Adrenal gland (tissue), 12 donors: Measurements from ENCODE around the gene RILP. TPM values are rescaled to one million over a fixed set of nuclear protein-coding genes. Genes with fewer than 3 reads are reported as not detected.

Source experiments
- DNase-seq, 7 donors: peaks; one replicate each; pipeline ENCODE4 v3.0.0-alpha.2; 2019 to 2020
- H3K27ac ChIP-seq, 5 donors: fragments of 200-600 bp; sonication (generic) in 4 of 5; 1 replicate in 3 of 5; 2 replicates in 2 of 5; pipeline versions ENCODE4 v1.5.1 to v1.8.0; 2016 to 2020; ENCODE audit warnings: mild to moderate bottlenecking in 1 of 5
- H3K27me3 ChIP-seq: fragments of 200-600 bp; 2 replicates; pipeline ENCODE4 v1.8.0; 2021
- H3K36me3 ChIP-seq, 2 donors: fragments of 200-600 bp; replicated peaks in 1 of 2; 1 replicate in 1 of 2; 2 replicates in 1 of 2; pipeline versions ENCODE4 v1.5.1 to v1.8.0; 2018 to 2022
- H3K4me1 ChIP-seq, 2 donors: fragments of 200-600 bp; replicated peaks in 1 of 2; 1 replicate in 1 of 2; 2 replicates in 1 of 2; pipeline versions ENCODE4 v1.5.1 to v1.8.0; 2018 to 2021
- H3K4me3 ChIP-seq, 4 donors: fragments of 200-600 bp; sonication (generic) in 3 of 4; one replicate each; pipeline ENCODE4 v1.5.1; 2016 to 2018
- H3K9me3 ChIP-seq, 3 donors: fragments of 200-600 bp; sonication (generic) in 1 of 3; replicated peaks in 1 of 3; 1 replicate in 2 of 3; 2 replicates in 1 of 3; pipeline versions ENCODE4 v1.5.1 to v1.8.0; 2016 to 2021
- CTCF ChIP-seq, 6 experiments: fragments of 450-650 bp in 4 of 6; fragments of 200-600 bp in 2 of 6; sonication (generic) in 1 of 6; IDR thresholded peaks; 1 replicate in 5 of 6; 2 replicates in 1 of 6; pipeline versions ENCODE4 v1.5.1 to v1.8.0; 2016 to 2021; ENCODE audit warnings: antibody characterized with exemption in 6 of 6, mild to moderate bottlenecking in 2 of 6, moderate library complexity in 1 of 6
- POLR2A ChIP-seq, 2 donors: fragments of 450-650 bp; IDR thresholded peaks; one replicate each; pipeline ENCODE4 v1.6.1; 2017; ENCODE audit warnings: antibody characterized with exemption in 2 of 2, mild to moderate bottlenecking in 2 of 2, moderate library complexity in 1 of 2
- WGBS, 4 donors: extraction: QIAGEN DNeasy Blood & Tissue Kit in 2 of 4; methylation state at CpG; one replicate each; pipeline versions ENCODE4 v1.1.5 to v1.1.7; 2013 to 2017; 5-methylcytosine and 5-hydroxymethylcytosine counted together
- intact Hi-C, 2 donors: fragments of 100-400 bp; cut with DNase I; formaldehyde crosslinking; loops; one replicate each; pipeline versions ENCODE4 v1.14.1 to v1.15.0; 2022 to 2023
- polyA plus RNA-seq, 3 donors: library from polyadenylated mRNA; stranded (reverse); fragments of 200-250 nt in 2 of 3; fragments of 350-450 nt in 1 of 3; fragmentation: Illumina TruSeq in 1 of 3; extraction: RNeasy Lipid Tissue Mini Kit (QIAGEN cat#74804) in 1 of 3; gene quantifications; one replicate each; pipeline ENCODE4 v1.2.3, GENCODE V29; 2013 to 2014
- total RNA-seq, 9 donors: library from RNA; depleted of rRNA in 4 of 9; stranded (reverse); fragments of >200 nt in 4 of 9; fragments of 120-200 nt in 1 of 9; fragmentation: NEBNext Ultra II Directional in 1 of 9; extraction: Animal tissue kit (Norgen Biotek cat#: 25700) in 1 of 9; gene quantifications; one replicate each; pipeline versions ENCODE4 v1.1.0 to v1.2.4, GENCODE V29; 2013 to 2023
- donor health status: healthy with polysubstance abuse.
- donor health status: Bipolar disorder and iron deficiency.
- donor health status: DM: yes; HTN: yes; CAD: no.
- donor health status: DM: no; HTN: no; CAD: no.
- donor health status: DM: no; HTN: no; CAD: no.
- donor health status: DM: yes; HTN: yes; CAD: no.

The RILP gene
- total and polyA plus RNA-seq, 12 donors, result 13.8 to 78.3 (median 39.2) TPM

DNA sequence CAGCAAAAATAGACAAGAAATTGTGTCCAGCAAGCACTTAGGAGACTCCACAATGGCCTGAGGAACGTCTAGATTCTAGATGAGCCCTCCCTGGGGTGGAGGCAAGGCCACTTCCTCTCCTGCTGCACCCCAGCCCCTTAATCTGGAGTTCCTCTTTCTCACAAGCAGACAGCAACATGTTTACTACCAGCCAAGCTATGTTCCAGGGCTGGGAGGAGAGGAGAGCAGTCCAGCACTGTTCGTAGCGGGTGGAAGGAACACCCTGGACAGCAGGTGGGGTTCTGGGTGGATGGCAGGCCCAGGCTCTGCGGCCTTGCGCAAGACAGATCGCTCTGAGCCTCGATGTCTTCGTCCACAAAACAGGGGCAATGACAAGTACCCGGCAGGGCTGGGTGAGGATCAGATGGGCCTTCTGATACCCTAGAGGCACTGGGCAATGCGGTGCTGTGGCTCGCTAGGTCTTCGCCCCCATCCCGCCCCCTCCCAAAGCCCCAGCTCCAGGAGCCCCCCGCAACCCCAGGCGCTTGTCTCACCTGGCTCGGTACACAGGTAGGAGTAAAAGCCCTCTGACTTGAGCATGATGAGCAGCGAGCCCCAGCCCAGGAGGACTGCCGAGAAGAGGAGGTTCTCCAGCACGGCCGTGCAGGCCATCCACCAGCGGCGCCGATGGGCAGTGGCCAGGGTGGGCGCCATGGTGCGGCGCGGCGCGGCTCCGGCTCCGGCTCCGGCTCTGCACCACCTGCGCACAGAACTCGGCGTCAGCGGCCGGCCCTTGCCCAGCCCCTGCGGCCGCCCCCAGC lies 22.3 kb downstream of the RILP start:
- peak overlapping the region; percentile 2 to 82 (median 53) for H3K4me3 ChIP-seq
- no peaks in the 10 kb centered on the region for H3K9me3 ChIP-seq
- H3K27me3 ChIP-seq, result no peaks in the 10 kb centered on the region
- H3K36me3 ChIP-seq, result no peaks in the 10 kb centered on the region
- intact Hi-C loops, result loop anchor here in 1 of 2 donors (5.0 kb wide), 1 partner anchor 50 kb away; no protein-coding TSS in a partner anchor
- peaks cover 10 to 38% of the 10 kb centered on the region in 2 donors for H3K4me1 ChIP-seq
- peak overlapping the region in 4 of 5 donors; percentile 48 to 96 (median 77) for H3K27ac ChIP-seq
- peak in 4 of 7 donors; percentile 50 to 77 (median 57) for DNase-seq
- peak; percentile 31 to 42 for TF ChIP-seq POLR2A (IDR thresholded peaks at IDR 0.05)
- no peak for TF ChIP-seq CTCF (IDR thresholded peaks at IDR 0.05)
- WGBS, 4 donors, result 21 to 59% (median 33%) methylated on average over 2 to 39 of the region's 39 CpGs

DNA sequence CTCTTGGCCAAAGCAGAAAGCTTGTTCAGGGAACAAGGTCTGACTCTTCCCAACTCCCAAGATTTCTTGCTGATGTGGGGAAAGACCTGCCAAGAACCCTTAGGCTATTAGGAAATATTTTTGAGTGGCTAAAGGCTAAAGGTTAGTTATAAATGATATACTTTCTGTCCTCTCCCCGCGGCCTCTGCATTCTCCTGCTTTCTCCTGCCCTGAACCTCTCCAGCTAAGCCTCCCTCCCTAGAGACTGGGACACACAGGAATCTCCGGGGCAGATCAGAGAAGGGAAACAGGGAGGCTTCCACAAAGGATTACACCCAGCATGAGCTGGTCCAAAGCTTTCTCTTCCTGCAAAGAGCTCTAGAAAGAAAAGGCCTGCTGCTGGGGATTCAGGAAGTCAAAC lies 23.3 kb downstream of the RILP start:
- WGBS, 4 donors, result 48 to 64% (median 59%) methylated on average over 2 to 3 of the region's 3 CpGs
- no peaks in the 10 kb centered on the region for H3K27me3 ChIP-seq
- H3K9me3 ChIP-seq, result no peaks in the 10 kb centered on the region
- H3K36me3 ChIP-seq, result no peaks in the 10 kb centered on the region
- peaks cover 10 to 38% of the 10 kb centered on the region in 2 donors for H3K4me1 ChIP-seq
- no peak overlapping the region for H3K4me3 ChIP-seq
- H3K27ac ChIP-seq, result peak overlapping the region in 2 of 5 donors; percentile 95 to 96
- intact Hi-C loops, result loop anchor here in 1 of 2 donors (5.0 kb wide), 1 partner anchor 49 kb away; no protein-coding TSS in a partner anchor
- TF ChIP-seq CTCF (IDR thresholded peaks at IDR 0.05), result no peak
- TF ChIP-seq POLR2A (IDR thresholded peaks at IDR 0.05), result no peak
- DNase-seq, result peak in 1 of 7 donors; percentile 23

- peaks cover 10 to 38% of the 10 kb centered on the region in 2 donors for H3K4me1 ChIP-seq
- peak overlapping the region in 2 of 5 donors; percentile 45 to 95 for H3K27ac ChIP-seq
- intact Hi-C loops, result loop anchor here in 1 of 2 donors (5.0 kb wide), 1 partner anchor 48 kb away; no protein-coding TSS in a partner anchor
- H3K4me3 ChIP-seq, result no peak overlapping the region
- no peaks in the 10 kb centered on the region for H3K36me3 ChIP-seq
- H3K9me3 ChIP-seq, result no peaks in the 10 kb centered on the region
- no peaks in the 10 kb centered on the region for H3K27me3 ChIP-seq
- 72 to 81% (median 77%) methylated on average over 6 of the region's 6 CpGs for WGBS, 4 donors
- DNase-seq, result peak in 1 of 7 donors; percentile 15
- TF ChIP-seq CTCF (IDR thresholded peaks at IDR 0.05), result no peak
- TF ChIP-seq POLR2A (IDR thresholded peaks at IDR 0.05), result no peak
Measured at GRCh38 chr17:1625581-1625980, 24.1 kb downstream of the RILP start.

- intact Hi-C loops, result loop anchor here in 1 of 2 donors (5.0 kb wide), 1 partner anchor 48 kb away; no protein-coding TSS in a partner anchor
- no peaks in the 10 kb centered on the region for H3K27me3 ChIP-seq
- no peak for TF ChIP-seq CTCF (IDR thresholded peaks at IDR 0.05)
- H3K36me3 ChIP-seq, result no peaks in the 10 kb centered on the region
- no peaks in the 10 kb centered on the region for H3K9me3 ChIP-seq
- H3K4me1 ChIP-seq, result peaks cover 10 to 33% of the 10 kb centered on the region in 2 donors
- DNase-seq, result no peak
- peak overlapping the region in 1 of 5 donors; percentile 45 for H3K27ac ChIP-seq
- no peak overlapping the region for H3K4me3 ChIP-seq
- WGBS, 4 donors, result 78 to 88% (median 83%) methylated on average over 13 to 14 of the region's 14 CpGs
Measured at GRCh38 chr17:1625053-1625452, 24.6 kb downstream of the RILP start.
